Calu3 (cell line): Measurements from ENCODE around the gene ARHGEF16. TPM values are rescaled to one million over a fixed set of nuclear protein-coding genes. Genes with fewer than 3 reads are reported as not detected.

Experiments used
- BruUV-seq: library from RNA; stranded (reverse); fragments of 400-500 nt; replicated peaks from 2 replicates; lab custom pipeline; 2021; lab: Mats Ljungman, UMichigan
- CTCF ChIA-PET: fragments of 300-600 bp; sonication (Branson Sonifier 250); formaldehyde crosslinking; loops from one replicate; lab custom pipeline; 2022; ENCODE audit warnings: antibody characterized with exemption; lab: Charles Lee
- DNase-seq: peaks from one replicate; pipeline ENCODE4 v3.0.0; 2022
- H3K27ac Mint-ChIP-seq: one replicate; pipeline ENCODE4 v1.8.0; 2022; ENCODE audit warnings: mixed read lengths; ENCODE audit not compliant: unreplicated experiment
- H3K27me3 Mint-ChIP-seq: one replicate; pipeline ENCODE4 v1.8.0; 2022; ENCODE audit warnings: mixed read lengths; ENCODE audit not compliant: unreplicated experiment
- H3K36me3 Mint-ChIP-seq: one replicate; pipeline ENCODE4 v1.8.0; 2022; ENCODE audit warnings: mild to moderate bottlenecking, moderate library complexity, mixed read lengths; ENCODE audit not compliant: insufficient read depth, unreplicated experiment
- H3K4me1 Mint-ChIP-seq: one replicate; pipeline ENCODE4 v1.8.0; 2022; ENCODE audit warnings: mild to moderate bottlenecking, low read depth, mixed read lengths; ENCODE audit not compliant: unreplicated experiment
- H3K4me3 Mint-ChIP-seq: one replicate; pipeline ENCODE4 v1.8.0; 2022; ENCODE audit warnings: mild to moderate bottlenecking, low read depth, moderate library complexity, mixed read lengths; ENCODE audit not compliant: unreplicated experiment
- H3K9me3 Mint-ChIP-seq: one replicate; pipeline ENCODE4 v1.8.0; 2022; ENCODE audit warnings: low read depth, mixed read lengths; ENCODE audit not compliant: unreplicated experiment
- CTCF ChIP-seq: fragments of 200-600 bp; IDR thresholded peaks from one replicate; pipeline ENCODE4 v1.8.0; 2022; ENCODE audit warnings: antibody characterized with exemption; ENCODE audit not compliant: unreplicated experiment
- intact Hi-C: fragments of 100-400 bp; cut with micrococcal nuclease; formaldehyde crosslinking; loops from one replicate; pipeline ENCODE4 v1.10.0; 2022; ENCODE audit not compliant: unreplicated experiment
- total RNA-seq: library from RNA; stranded (reverse); gene quantifications from 2 replicates; pipeline ENCODE4 v1.2.3, GENCODE V29; 2022

The ARHGEF16 gene
- total RNA-seq, 1 experiment from 2014 or later: 24.2 TPM

- BruUV-seq: no TSS peak
- H3K4me1 Mint-ChIP-seq: no peaks in the 10 kb centered on the region
- TF ChIP-seq CTCF: no peak
- H3K4me3 Mint-ChIP-seq: no peak overlapping the region
- intact Hi-C loops: no loop called here
- no peaks in the 10 kb centered on the region for H3K27me3 Mint-ChIP-seq
- no peaks in the 10 kb centered on the region for H3K9me3 Mint-ChIP-seq
- CTCF ChIA-PET: interaction anchor here (1.9 kb wide), 1 partner anchor 19 kb away, joined by 17 read pairs; no protein-coding TSS in a partner anchor
- no peak for DNase-seq
- no peak overlapping the region for H3K27ac Mint-ChIP-seq
- H3K36me3 Mint-ChIP-seq: peaks cover 22% of the 10 kb centered on the region
Observed at GRCh38 chr1:3472088-3472850, 17.8 kb downstream of the ARHGEF16 start.

GRCh38 chr1:3472906-3473305 is 18.4 kb downstream of the ARHGEF16 start:
- no peak for DNase-seq
- CTCF ChIA-PET: interaction anchor here (0.5 to 1.9 kb wide), 2 partner anchors 20 to 116 kb away, joined by 4 to 17 read pairs; no protein-coding TSS in a partner anchor
- no peak overlapping the region for H3K27ac Mint-ChIP-seq
- no peak for TF ChIP-seq CTCF
- intact Hi-C loops: no loop called here
- H3K36me3 Mint-ChIP-seq: peaks cover 26% of the 10 kb centered on the region
- no peaks in the 10 kb centered on the region for H3K9me3 Mint-ChIP-seq
- no peak overlapping the region for H3K4me3 Mint-ChIP-seq
- no TSS peak for BruUV-seq
- H3K4me1 Mint-ChIP-seq: no peaks in the 10 kb centered on the region
- no peaks in the 10 kb centered on the region for H3K27me3 Mint-ChIP-seq

GRCh38 chr1:3473381-3473844 is 18.9 kb downstream of the ARHGEF16 start:
- no peak for TF ChIP-seq CTCF
- no peaks in the 10 kb centered on the region for H3K4me1 Mint-ChIP-seq
- H3K27me3 Mint-ChIP-seq: no peaks in the 10 kb centered on the region
- intact Hi-C loops: no loop called here
- H3K4me3 Mint-ChIP-seq: no peak overlapping the region
- peaks cover 29% of the 10 kb centered on the region for H3K36me3 Mint-ChIP-seq
- BruUV-seq: no TSS peak
- DNase-seq: no peak
- CTCF ChIA-PET: interaction anchor here (0.5 kb wide), 1 partner anchor 115 kb away, joined by 4 read pairs; no protein-coding TSS in a partner anchor
- H3K27ac Mint-ChIP-seq: no peak overlapping the region
- no peaks in the 10 kb centered on the region for H3K9me3 Mint-ChIP-seq

- BruUV-seq: no TSS peak
- DNase-seq: no peak
- H3K4me3 Mint-ChIP-seq: no peak overlapping the region
- no peaks in the 10 kb centered on the region for H3K9me3 Mint-ChIP-seq
- no peak for TF ChIP-seq CTCF
- H3K27me3 Mint-ChIP-seq: no peaks in the 10 kb centered on the region
- intact Hi-C loops: no loop called here
- CTCF ChIA-PET: interaction anchor here (0.8 kb wide), 1 partner anchor 21 kb away, joined by 3 read pairs; no protein-coding TSS in a partner anchor
- H3K27ac Mint-ChIP-seq: no peak overlapping the region
- no peaks in the 10 kb centered on the region for H3K4me1 Mint-ChIP-seq
- H3K36me3 Mint-ChIP-seq: peaks cover 33% of the 10 kb centered on the region
Observed at GRCh38 chr1:3474016-3474415, 19.6 kb downstream of the ARHGEF16 start.
